ENCODE measurements around the gene CALHM6.
"Not testable (repeated sequence)": the region's sequence is repeated elsewhere in the genome, so short reads cannot be mapped to it uniquely, and the experiment has no call there.

Gene CALHM6

GRCh38 chr6:116476002-116476678, 15.0 kb downstream of the CALHM6 start:
- DNase-seq (ENCODE audit: low spot score), result no peak

DNA sequence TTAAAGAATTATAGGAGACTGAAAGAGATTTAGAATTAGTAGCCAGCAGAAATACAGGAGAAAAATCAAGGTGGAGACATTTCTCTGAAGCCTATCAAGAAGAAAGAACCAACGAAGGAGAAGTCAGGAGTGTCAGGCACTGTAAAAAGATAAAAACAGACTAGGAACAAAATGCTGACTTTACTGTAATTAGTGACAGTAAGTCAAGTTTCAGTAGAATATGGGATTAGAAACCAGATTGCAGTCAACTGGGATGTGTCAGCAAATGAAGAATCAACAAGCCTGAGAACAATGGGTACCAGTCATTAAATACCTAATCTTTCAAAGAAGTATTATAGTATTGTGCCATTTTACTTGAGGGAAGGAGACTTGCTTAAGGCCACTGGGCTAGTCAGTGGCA, 21.6 kb downstream of the CALHM6 start:
- no peak for DNase-seq (ENCODE audit: low spot score)

DNA sequence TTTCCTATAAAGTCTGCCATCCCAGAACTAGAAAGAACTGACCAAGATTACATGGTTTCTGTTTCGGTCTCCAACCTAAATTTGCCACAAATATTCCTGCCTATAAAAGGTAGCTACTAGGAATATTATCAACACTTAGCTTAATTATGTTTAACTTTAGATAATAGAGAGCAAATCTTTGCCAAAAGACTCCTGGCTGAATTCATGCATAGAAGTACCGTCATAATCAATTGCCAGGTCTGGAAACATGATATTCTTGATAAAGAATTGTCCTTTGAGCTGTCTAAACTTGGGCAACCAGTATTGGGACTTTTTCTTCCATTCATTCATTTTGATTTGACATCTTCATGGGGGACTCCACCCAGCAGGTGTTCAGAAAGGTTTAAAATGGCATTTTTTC, 22.4 kb downstream of the CALHM6 start:
- DNase-seq (ENCODE audit: low spot score), result no peak

GRCh38 chr6:116485559-116486184, 24.5 kb downstream of the CALHM6 start:
- DNase-seq (ENCODE audit: low spot score), result no peak

- no peak for DNase-seq (ENCODE audit: low spot score)
Measured at GRCh38 chr6:116491610-116492330, 30.6 kb downstream of the CALHM6 start.

GRCh38 chr6:116492331-116493067, 31.3 kb downstream of the CALHM6 start:
- no peak for DNase-seq (ENCODE audit: low spot score)

GRCh38 chr6:116495161-116495560, 34.0 kb downstream of the CALHM6 start:
- not testable (repeated sequence) for DNase-seq (ENCODE audit: low spot score)

DNA sequence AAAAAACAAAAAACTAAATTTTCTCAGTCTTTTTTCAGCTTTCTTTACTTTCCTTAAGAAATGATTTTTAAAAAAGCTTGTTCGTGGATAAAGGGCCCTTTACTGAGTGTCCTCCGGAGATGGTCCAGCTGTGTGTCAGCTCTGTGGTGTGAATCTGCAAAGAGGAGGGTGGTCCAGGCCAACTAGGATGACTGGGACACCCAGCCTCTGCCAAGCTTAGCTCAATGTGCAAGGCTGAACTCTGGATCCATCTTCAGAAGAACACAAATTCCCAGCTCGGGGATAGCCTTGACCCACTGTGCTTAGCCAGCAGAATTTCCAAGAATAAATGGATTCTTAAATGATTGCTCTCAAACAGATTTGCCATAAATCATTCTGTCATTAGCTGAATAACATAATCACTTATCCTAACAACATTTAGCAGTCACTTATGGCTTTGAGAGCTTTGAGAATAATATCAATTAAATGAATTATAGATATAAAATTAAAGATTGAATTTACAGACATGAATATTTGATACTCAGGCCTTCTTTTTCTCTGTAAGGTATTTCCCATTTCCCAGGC, 36.0 kb downstream of the CALHM6 start:
- no peak for DNase-seq (ENCODE audit: low spot score)

DNA sequence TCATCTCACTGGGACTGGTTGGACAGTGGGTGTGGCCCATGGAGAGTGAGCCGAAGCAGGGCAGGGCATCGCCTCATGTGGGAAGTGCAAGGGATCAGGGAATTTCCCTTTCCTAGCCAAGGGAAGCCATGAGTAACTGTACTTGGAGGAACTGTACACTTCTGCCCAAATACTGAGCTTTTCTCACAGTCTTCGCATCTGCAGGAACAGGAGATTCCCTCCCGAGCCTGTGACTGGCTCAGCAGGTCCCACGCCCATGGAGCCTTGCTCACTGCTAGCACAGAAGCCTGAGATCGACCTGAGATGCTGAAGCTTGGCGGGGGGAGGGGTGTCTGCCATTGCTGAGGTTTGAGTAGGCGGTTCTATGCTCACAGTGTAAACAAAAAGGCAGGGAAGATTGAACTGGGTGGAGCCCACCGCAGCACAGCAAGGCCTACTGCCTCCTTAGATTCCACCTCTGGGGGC, 39.8 kb downstream of the CALHM6 start:
- no peak for DNase-seq (ENCODE audit: low spot score)

GRCh38 chr6:116507324-116507723, 46.1 kb downstream of the CALHM6 start:
- no peak for DNase-seq (ENCODE audit: low spot score)

DNA sequence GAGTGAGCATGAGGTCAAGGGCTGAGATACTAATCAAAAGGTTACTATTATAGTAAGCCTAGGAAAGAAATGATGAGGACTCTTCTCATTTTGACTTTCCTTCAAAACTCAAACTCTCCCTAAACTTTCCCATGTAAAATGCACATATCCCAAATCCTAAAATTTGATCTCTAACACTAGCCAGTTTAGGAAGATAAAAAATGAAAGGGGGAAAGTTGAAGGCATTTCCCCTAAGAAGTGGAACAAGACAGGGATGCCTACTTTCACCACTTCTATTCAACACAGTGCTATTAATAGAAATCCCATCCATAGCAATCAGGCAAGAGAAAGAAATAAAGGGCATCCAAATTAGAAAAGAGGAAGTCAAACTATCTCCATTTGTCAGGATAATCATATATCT, 47.4 kb downstream of the CALHM6 start:
- DNase-seq (ENCODE audit: low spot score), result no peak

DNA sequence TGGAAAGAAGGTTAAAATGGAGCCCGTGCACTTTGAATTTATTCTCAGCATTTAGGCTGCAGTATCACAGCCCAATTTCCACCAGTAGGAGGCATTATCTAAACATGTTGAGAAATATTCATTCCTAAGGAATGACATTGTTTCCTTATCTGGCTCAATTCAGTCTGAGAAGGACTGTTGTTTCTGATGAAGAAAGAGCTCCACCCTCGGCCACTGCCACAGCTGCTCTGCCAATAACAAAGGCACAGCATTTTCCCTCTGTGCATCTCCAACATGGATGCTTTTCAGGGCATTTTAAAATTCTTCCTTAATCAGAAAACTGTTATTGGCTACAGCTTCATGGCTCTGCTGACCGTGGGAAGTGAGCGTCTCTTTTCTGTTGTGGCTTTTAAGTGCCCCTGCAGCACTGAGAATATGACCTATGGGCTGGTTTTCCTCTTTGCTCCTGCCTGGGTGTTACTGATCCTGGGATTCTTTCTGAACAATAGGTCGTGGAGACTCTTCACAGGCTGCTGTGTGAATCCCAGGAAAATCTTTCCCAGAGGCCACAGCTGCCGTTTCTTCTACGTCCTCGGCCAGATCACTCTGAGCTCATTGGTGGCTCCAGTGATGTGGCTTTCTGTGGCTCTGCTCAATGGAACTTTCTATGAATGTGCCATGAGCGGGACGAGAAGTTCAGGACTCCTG, 50.4 kb downstream of the CALHM6 start, which contains the start of gene CALHM5:
TSS of gene CALHM5 (plus strand) at position 216 of the 687 bp plus-strand sequence. CDS start at position 274, 58 bp downstream.
- DNase-seq (ENCODE audit: low spot score), result peak; percentile 29

- DNase-seq (ENCODE audit: low spot score), result no peak
Measured at GRCh38 chr6:116512111-116512559, 51.0 kb downstream of the CALHM6 start.

- no peak for DNase-seq (ENCODE audit: low spot score)
Measured at GRCh38 chr6:116512734-116513133, 51.6 kb downstream of the CALHM6 start.
